Endothelial cell of umbilical vein (primary cell): ENCODE data around the gene KCTD18. TPM values are rescaled to one million over a fixed set of nuclear protein-coding genes. Genes with fewer than 3 reads are reported as not detected.

Source experiments
- BruUV-seq: library from RNA; stranded (reverse); fragments of 400-500 nt; replicated peaks from 2 replicates; lab custom pipeline; 2021; lab: Mats Ljungman, UMichigan
- CTCF ChIA-PET: fragments of 300-600, 350-600 bp; sonication (Branson Sonifier 250); formaldehyde crosslinking; loops from one replicate; lab custom pipeline; 2021; ENCODE audit warnings: antibody characterized with exemption, inconsistent platforms; lab: Charles Lee
- POLR2A ChIA-PET: fragments of 300-600, 350-600 bp; sonication (Branson Sonifier 250); formaldehyde crosslinking; loops from one replicate; lab custom pipeline; 2021; ENCODE audit warnings: antibody characterized with exemption, inconsistent platforms; lab: Charles Lee
- DNase-seq: peaks from one replicate; pipeline ENCODE4 v3.0.0-alpha.2; 2011; ENCODE audit warnings: low read depth, low spot score
- FAIRE-seq: peaks from 2 replicates; lab custom pipeline; 2011; peaks lifted over from hg19 to GRCh38; lab: Jason Lieb, UNC
- H2AFZ ChIP-seq: 2 replicates; pipeline ENCODE4 v1.6.0; 2012; ENCODE audit warnings: low read depth, low read length, control low read depth, inconsistent platforms
- H3K27ac ChIP-seq: 2 replicates; pipeline ENCODE4 v1.5.1; 2011; ENCODE audit warnings: low read depth, mild to moderate bottlenecking, control low read depth, low read length, moderate library complexity; ENCODE audit not compliant: insufficient read depth
- H3K27me3 ChIP-seq, 2 experiments: 2 replicates each; pipeline versions ENCODE4 v1.6.0 to v1.6.1; 2011; ENCODE audit warnings: low read length in 2 of 2, mixed read lengths in 1 of 2; ENCODE audit not compliant: control insufficient read depth in 2 of 2, insufficient read depth in 2 of 2
- H3K36me3 ChIP-seq, 2 experiments: 2 replicates in 1 of 2; 3 replicates in 1 of 2; pipeline ENCODE4 v1.5.1; 2011; ENCODE audit warnings: low read length in 2 of 2, mild to moderate bottlenecking in 1 of 2, moderate library complexity in 1 of 2; ENCODE audit not compliant: control insufficient read depth in 2 of 2, insufficient read depth in 2 of 2; ENCODE audit errors: extremely low read depth in 1 of 2
- H3K4me1 ChIP-seq: 3 replicates; pipeline ENCODE4 v1.5.1; 2011; ENCODE audit warnings: mild to moderate bottlenecking, low read length; ENCODE audit not compliant: control insufficient read depth, insufficient read depth; ENCODE audit errors: extremely low read depth
- H3K4me2 ChIP-seq: 2 replicates; pipeline ENCODE4 v1.6.1; 2011; ENCODE audit warnings: low read length, control low read depth, mixed read lengths; ENCODE audit not compliant: insufficient read depth
- H3K4me3 ChIP-seq, 3 experiments: fragments of 200-600 bp in 1 of 3; sonication (generic), shearing (Covaris generic) in 1 of 3; replicated peaks in 1 of 3; 2 replicates each; pipeline ENCODE4 v1.5.1; 2011 to 2016; ENCODE audit warnings: control low read depth in 3 of 3, low read length in 3 of 3, mild to moderate bottlenecking in 2 of 3, inconsistent platforms in 1 of 3, low read depth in 1 of 3, moderate library complexity in 1 of 3; ENCODE audit not compliant: insufficient read depth in 1 of 3
- H3K79me2 ChIP-seq: 2 replicates; pipeline ENCODE4 v1.6.0; 2012; ENCODE audit warnings: low read length, inconsistent platforms; ENCODE audit not compliant: control insufficient read depth, insufficient read depth
- H3K9ac ChIP-seq: replicated peaks from 2 replicates; pipeline ENCODE3; 2011; ENCODE audit warnings: low read length, control low read depth; ENCODE audit not compliant: insufficient read depth; ENCODE audit errors: extremely low read depth
- H3K9me1 ChIP-seq: replicated peaks from 3 replicates; pipeline ENCODE4 v1.6.0; 2011; ENCODE audit warnings: mild to moderate bottlenecking, low read length; ENCODE audit not compliant: control insufficient read depth, insufficient read depth; ENCODE audit errors: extremely low read depth
- H3K9me3 ChIP-seq: replicated peaks from 2 replicates; pipeline ENCODE4 v1.5.1; 2012; ENCODE audit warnings: low read length, inconsistent platforms; ENCODE audit not compliant: control insufficient read depth, insufficient read depth
- H4K20me1 ChIP-seq: replicated peaks from 2 replicates; pipeline ENCODE3; 2011; ENCODE audit warnings: mild to moderate bottlenecking, low read length; ENCODE audit not compliant: control insufficient read depth, insufficient read depth; ENCODE audit errors: extremely low read depth
- EZH2 ChIP-seq: IDR thresholded peaks from 2 replicates; pipeline ENCODE4 v1.6.1; 2012; ENCODE audit warnings: borderline replicate concordance, low read depth, mild to moderate bottlenecking, moderate library complexity, low read length, inconsistent platforms; ENCODE audit not compliant: severe bottlenecking
- FOS ChIP-seq: IDR thresholded peaks from 2 replicates; pipeline ENCODE4 v1.6.1; 2011; ENCODE audit warnings: mild to moderate bottlenecking, low read length, moderate library complexity, borderline replicate concordance; ENCODE audit not compliant: insufficient read depth
- GATA2 ChIP-seq: IDR thresholded peaks from 2 replicates; pipeline ENCODE4 v1.7.0; 2011; ENCODE audit warnings: low read depth, mild to moderate bottlenecking, moderate library complexity, mixed read lengths, low read length; ENCODE audit not compliant: insufficient read length, insufficient read depth
- MYC ChIP-seq: IDR thresholded peaks from one replicate; pipeline ENCODE4 v1.6.1; 2011; ENCODE audit warnings: mild to moderate bottlenecking, low read depth, low read length
- POLR2A ChIP-seq: IDR thresholded peaks from 2 replicates; pipeline ENCODE4 v1.6.1; 2012; ENCODE audit warnings: low read depth, mild to moderate bottlenecking, control low read depth, low read length
- POLR2AphosphoS5 ChIP-seq: IDR thresholded peaks from 2 replicates; pipeline ENCODE4 v1.6.1; 2012; ENCODE audit warnings: low read depth, mild to moderate bottlenecking, control low read depth, low read length, moderate library complexity; ENCODE audit not compliant: insufficient read depth
- dilution Hi-C: fragments of 300-500 bp; cut with MboI; formaldehyde crosslinking; loops from one replicate; pipeline ENCODE4 v1.15.0; 2019; ENCODE audit warnings: low sequenced_read_pairs; ENCODE audit not compliant: extremely low pct_ligation_motif_present
- intact Hi-C: fragments of 100-400 bp; cut with micrococcal nuclease; formaldehyde crosslinking; loops from one replicate; pipeline ENCODE4 v1.10.0; 2022
- polyA plus RNA-seq, 4 experiments: library from polyadenylated mRNA; depleted of rRNA in 3 of 4; stranded (reverse) in 3 of 4; unstranded in 1 of 4; fragments of >200 nt; gene quantifications; 2 replicates each; pipeline versions ENCODE4 v1.2.1 to v1.2.3, GENCODE V29; 2011 to 2012; ENCODE audit warnings: missing spikeins in 1 of 4
- total RNA-seq: library from RNA; stranded (reverse); gene quantifications from 2 replicates; pipeline ENCODE4 v1.2.3, GENCODE V29; 2021
- TF ChIP-seq, protein P1 (sequence below), 2 donors: IDR thresholded peaks; 1 replicate in 1 of 2; 2 replicates in 1 of 2; pipeline ENCODE4 v1.5.1; 2011; ENCODE audit warnings: low read length in 2 of 2, mild to moderate bottlenecking in 2 of 2, moderate library complexity in 2 of 2, control low read depth in 1 of 2, inconsistent platforms in 1 of 2, low read depth in 1 of 2; ENCODE audit not compliant: insufficient read depth in 1 of 2; ENCODE audit errors: extremely low read depth in 1 of 2

KCTD18 gene
- total and polyA plus RNA-seq, 2 donors (not counting 3 experiments of a cell fraction or from before 2014, with no cell fraction given), result 2.6 to 6.6 TPM

DNA sequence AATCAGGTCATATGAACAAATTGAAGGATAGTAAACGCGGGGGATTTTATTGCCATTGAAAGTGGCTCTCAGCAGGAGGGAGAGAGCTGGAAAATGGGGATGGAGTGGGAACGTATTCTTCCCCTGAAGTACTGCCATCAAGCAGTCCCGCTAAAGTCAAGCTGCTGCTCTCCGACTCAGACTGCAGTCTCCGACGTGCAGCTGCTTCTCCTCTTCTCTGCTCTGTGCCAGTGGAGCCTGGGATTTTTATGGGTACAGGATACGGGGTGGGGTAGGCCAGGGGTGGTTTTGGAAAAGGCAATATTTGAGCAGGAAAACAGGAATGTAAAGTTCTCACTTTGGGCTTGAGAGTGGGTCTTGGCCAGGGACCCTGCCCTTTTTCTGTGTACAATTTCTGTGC is 33.0 kb downstream of the KCTD18 start:
- peaks cover 7 to 8% of the 10 kb centered on the region in 2 experiments for H3K36me3 ChIP-seq
- no peak for TF ChIP-seq POLR2AphosphoS5
- TF ChIP-seq MYC, result no peak
- TF ChIP-seq FOS, result no peak
- TF ChIP-seq POLR2A, result no peak
- no peak for TF ChIP-seq GATA2
- TF ChIP-seq, protein P1, sequence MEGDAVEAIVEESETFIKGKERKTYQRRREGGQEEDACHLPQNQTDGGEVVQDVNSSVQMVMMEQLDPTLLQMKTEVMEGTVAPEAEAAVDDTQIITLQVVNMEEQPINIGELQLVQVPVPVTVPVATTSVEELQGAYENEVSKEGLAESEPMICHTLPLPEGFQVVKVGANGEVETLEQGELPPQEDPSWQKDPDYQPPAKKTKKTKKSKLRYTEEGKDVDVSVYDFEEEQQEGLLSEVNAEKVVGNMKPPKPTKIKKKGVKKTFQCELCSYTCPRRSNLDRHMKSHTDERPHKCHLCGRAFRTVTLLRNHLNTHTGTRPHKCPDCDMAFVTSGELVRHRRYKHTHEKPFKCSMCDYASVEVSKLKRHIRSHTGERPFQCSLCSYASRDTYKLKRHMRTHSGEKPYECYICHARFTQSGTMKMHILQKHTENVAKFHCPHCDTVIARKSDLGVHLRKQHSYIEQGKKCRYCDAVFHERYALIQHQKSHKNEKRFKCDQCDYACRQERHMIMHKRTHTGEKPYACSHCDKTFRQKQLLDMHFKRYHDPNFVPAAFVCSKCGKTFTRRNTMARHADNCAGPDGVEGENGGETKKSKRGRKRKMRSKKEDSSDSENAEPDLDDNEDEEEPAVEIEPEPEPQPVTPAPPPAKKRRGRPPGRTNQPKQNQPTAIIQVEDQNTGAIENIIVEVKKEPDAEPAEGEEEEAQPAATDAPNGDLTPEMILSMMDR (IDR thresholded peaks at IDR 0.05; ENCODE audit: extremely low read depth in 1 of 2, insufficient read depth in 1 of 2, low read depth in 1 of 2, low read length in 2 of 2), result no peak

DNA sequence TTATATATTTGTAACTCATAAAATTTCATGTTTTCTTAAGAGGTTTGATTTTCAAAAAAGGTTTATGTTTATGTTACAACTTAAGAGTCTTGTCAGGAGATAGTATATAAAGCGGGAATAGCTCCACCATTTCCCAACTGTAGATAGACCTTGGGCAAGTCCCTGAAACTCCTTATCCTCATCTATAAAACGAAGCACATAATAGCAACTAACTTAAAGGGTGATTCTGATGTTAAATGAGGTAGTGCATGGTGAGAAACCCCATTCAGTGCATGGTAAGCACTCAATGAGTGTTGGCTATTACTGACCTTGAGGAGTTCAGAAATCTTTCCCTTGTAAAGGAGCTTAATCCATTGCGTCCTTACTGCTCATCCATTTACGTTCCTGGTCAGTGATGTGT is 34.1 kb downstream of the KCTD18 start:
- no peak overlapping the region for H3K9ac ChIP-seq
- intact Hi-C loops (no loop called here), dilution Hi-C loops (no loop called here)
- H3K9me1 ChIP-seq, result no peaks in the 10 kb centered on the region
- FAIRE-seq, result peak; percentile 21
- no peaks in the 10 kb centered on the region for H3K4me1 ChIP-seq
- H3K27me3 ChIP-seq, result no peaks in the 10 kb centered on the region
- H3K36me3 ChIP-seq, result peaks cover 7 to 8% of the 10 kb centered on the region in 2 experiments
- H3K4me3 ChIP-seq, result no peak overlapping the region
- ChIA-PET POLR2A (no interaction called here), CTCF (interaction anchor here (0.8 to 2.3 kb wide), 3 partner anchors 490 to 502 kb away, joined by 3 to 6 read pairs (median 5); no protein-coding TSS in a partner anchor)
- no peak overlapping the region for H3K27ac ChIP-seq
- TF ChIP-seq EZH2 (no peak), MYC (no peak)
- H3K9me3 ChIP-seq, result no peaks in the 10 kb centered on the region
- H3K79me2 ChIP-seq, result no peaks in the 10 kb centered on the region
- no peaks in the 10 kb centered on the region for H4K20me1 ChIP-seq
- H2AFZ ChIP-seq, result no peak overlapping the region
- H3K4me2 ChIP-seq, result no peak overlapping the region
- no peak for DNase-seq
- no TSS peak for BruUV-seq

More for the DNA sequence above, 33.0 kb downstream of the KCTD18 start:
- no peak overlapping the region for H3K4me2 ChIP-seq
- DNase-seq (no peak), FAIRE-seq (no peak)
- BruUV-seq, result no TSS peak
- POLR2A ChIA-PET, result no interaction called here
- no peaks in the 10 kb centered on the region for H3K9me1 ChIP-seq
- H3K27me3 ChIP-seq, result no peaks in the 10 kb centered on the region
- H3K9ac ChIP-seq, result no peak overlapping the region
- no peak overlapping the region for H3K27ac ChIP-seq
- CTCF ChIA-PET, result interaction anchor here (1.0 to 2.3 kb wide), 4 partner anchors 10 to 503 kb away, joined by 3 to 6 read pairs (median 4); no protein-coding TSS in a partner anchor
- no peaks in the 10 kb centered on the region for H3K9me3 ChIP-seq
- dilution Hi-C loops (no loop called here), intact Hi-C loops (no loop called here)
- no peaks in the 10 kb centered on the region for H3K4me1 ChIP-seq
- no peak overlapping the region for H3K4me3 ChIP-seq
- H3K79me2 ChIP-seq, result no peaks in the 10 kb centered on the region
- H2AFZ ChIP-seq, result no peak overlapping the region
- no peaks in the 10 kb centered on the region for H4K20me1 ChIP-seq
